Stomach (tissue), 9 donors: ENCODE measurements around the gene LEMD2. TPM values are rescaled to one million over a fixed set of nuclear protein-coding genes. Genes with fewer than 3 reads are reported as not detected.
A peak's percentile ranks its signal among the peaks of the same experiment; 100 is the strongest.

Experiments used
- DNase-seq, 2 donors: peaks; one replicate each; pipeline versions ENCODE4 v3.0.0 to v3.0.0-alpha.2; 2013 to 2019
- H3K27ac ChIP-seq, 5 donors: fragments of 200-600 bp in 4 of 5; sonication (generic) in 4 of 5; one replicate each; pipeline ENCODE4 v1.5.1; 2013 to 2019; ENCODE audit warnings: mild to moderate bottlenecking in 1 of 5, moderate library complexity in 1 of 5
- H3K27me3 ChIP-seq, 3 donors: fragments of 200-600 bp; sonication (generic); one replicate each; pipeline ENCODE4 v1.5.1; 2017 to 2019; ENCODE audit warnings: mixed run types in 1 of 3
- H3K36me3 ChIP-seq, 4 donors: fragments of 200-600 bp; sonication (generic); 1 replicate in 3 of 4; 2 replicates in 1 of 4; pipeline ENCODE4 v1.5.1; 2016 to 2019
- H3K4me1 ChIP-seq, 4 donors: fragments of 200-600 bp; sonication (generic); one replicate each; pipeline ENCODE4 v1.5.1; 2016 to 2019
- H3K4me3 ChIP-seq, 4 donors: fragments of 200-600 bp; sonication (generic) in 3 of 4; one replicate each; pipeline ENCODE4 v1.5.1; 2016 to 2019; ENCODE audit warnings: mild to moderate bottlenecking in 1 of 4
- H3K9me3 ChIP-seq, 4 donors: fragments of 200-600 bp; sonication (generic); one replicate each; pipeline ENCODE4 v1.5.1; 2016 to 2019
- CTCF ChIP-seq, 7 experiments: fragments of 450-650 bp in 4 of 7; fragments of 200-600 bp in 3 of 7; sonication (generic) in 3 of 7; IDR thresholded peaks; one replicate each; pipeline ENCODE4 v1.5.1; 2016 to 2019; ENCODE audit warnings: antibody characterized with exemption in 7 of 7, control low read depth in 2 of 7, mild to moderate bottlenecking in 1 of 7
- EP300 ChIP-seq: sonication (generic); formaldehyde crosslinking; IDR thresholded peaks from one replicate; pipeline ENCODE4 v1.6.1; 2017; ENCODE audit warnings: antibody characterized with exemption
- POLR2A ChIP-seq, 4 donors: fragments of 450-650 bp; IDR thresholded peaks; one replicate each; pipeline ENCODE4 v1.6.1; 2016; ENCODE audit warnings: antibody characterized with exemption in 4 of 4, control low read depth in 2 of 4, mild to moderate bottlenecking in 1 of 4, moderate library complexity in 1 of 4
- POLR2AphosphoS5 ChIP-seq, 3 donors: sonication (generic); formaldehyde crosslinking; IDR thresholded peaks; one replicate each; pipeline ENCODE4 v1.6.1; 2016; ENCODE audit warnings: antibody characterized with exemption in 3 of 3
- WGBS, 5 donors: extraction: QIAGEN DNeasy Blood & Tissue Kit in 3 of 5; methylation state at CpG; one replicate each; pipeline versions ENCODE4 v1.1.5 to v1.1.7; 2013 to 2018; 5-methylcytosine and 5-hydroxymethylcytosine counted together
- intact Hi-C: fragments of 100-400 bp; cut with DNase I; formaldehyde crosslinking; loops from one replicate; pipeline ENCODE4 v1.15.1; 2023; ENCODE audit warnings: low total_unique reads
- polyA plus RNA-seq, 3 donors: library from polyadenylated mRNA; stranded (reverse); fragments of 200-250 nt; gene quantifications; one replicate each; pipeline ENCODE4 v1.2.3, GENCODE V29; 2013
- total RNA-seq, 5 donors: library from RNA; depleted of rRNA; stranded (reverse); fragments of >200 nt; gene quantifications; one replicate each; pipeline versions ENCODE4 v1.1.0 to v1.2.3, GENCODE V29; 2014 to 2016
- donor health status: healthy with polysubstance abuse.
- donor health status: Bipolar disorder and iron deficiency.
- donor health status: healthy.

Gene LEMD2
- total and polyA plus RNA-seq, 8 donors = 22.0 to 428 (median 54.2) TPM

- Histone ChIP-seq H3K4me3 (no peak overlapping the region), H3K4me1 (peaks cover 4 to 34% (median 20%) of the 10 kb centered on the region in 4 donors), H3K27ac (peak overlapping the region; percentile 2 to 63 (median 41)), H3K36me3 (no peaks in the 10 kb centered on the region), H3K27me3 (no peaks in the 10 kb centered on the region), H3K9me3 (no peaks in the 10 kb centered on the region)
- intact Hi-C loops = no loop called here
- DNase-seq = peak in 1 of 2 donors; percentile 55
- no peak for TF ChIP-seq POLR2A (IDR thresholded peaks at IDR 0.05)
- TF ChIP-seq POLR2AphosphoS5 (IDR thresholded peaks at IDR 0.05) = no peak
- TF ChIP-seq EP300 = no peak
- no peak for TF ChIP-seq CTCF (IDR thresholded peaks at IDR 0.05)
- 14 to 32% (median 21%) methylated on average over 7 of the region's 7 CpGs for WGBS, 5 donors
These were observed 30.1 kb downstream of the LEMD2 start for GRCh38 chr6:33758815-33759216.

GRCh38 chr6:33757906-33758305 is 31.0 kb downstream of the LEMD2 start:
- Histone ChIP-seq H3K4me1 (peaks cover 4 to 34% (median 20%) of the 10 kb centered on the region in 4 donors), H3K4me3 (no peak overlapping the region), H3K9me3 (no peaks in the 10 kb centered on the region), H3K27ac (peak overlapping the region in 1 of 5 donors; percentile 58), H3K27me3 (no peaks in the 10 kb centered on the region), H3K36me3 (no peaks in the 10 kb centered on the region)
- no peak for DNase-seq
- WGBS, 5 donors = 84 to 88% (median 85%) methylated on average over 10 of the region's 10 CpGs
- intact Hi-C loops = no loop called here
- TF ChIP-seq EP300 = no peak
- no peak for TF ChIP-seq CTCF (IDR thresholded peaks at IDR 0.05)
- TF ChIP-seq POLR2A (IDR thresholded peaks at IDR 0.05) = no peak
- TF ChIP-seq POLR2AphosphoS5 (IDR thresholded peaks at IDR 0.05) = no peak

- 50 to 57% (median 54%) methylated on average over 3 of the region's 3 CpGs for WGBS, 5 donors
- intact Hi-C loops = no loop called here
- H3K4me1 ChIP-seq = peaks cover 4 to 38% (median 16%) of the 10 kb centered on the region in 4 donors
- no peak for DNase-seq
- no peaks in the 10 kb centered on the region for H3K9me3 ChIP-seq
- TF ChIP-seq EP300 = no peak
- TF ChIP-seq POLR2AphosphoS5 (IDR thresholded peaks at IDR 0.05) = no peak
- TF ChIP-seq CTCF (IDR thresholded peaks at IDR 0.05) = no peak
- TF ChIP-seq POLR2A (IDR thresholded peaks at IDR 0.05) = no peak
- no peak overlapping the region for H3K4me3 ChIP-seq
- H3K27me3 ChIP-seq = no peaks in the 10 kb centered on the region
- H3K27ac ChIP-seq = no peak overlapping the region
- H3K36me3 ChIP-seq = no peaks in the 10 kb centered on the region
These were observed 31.8 kb downstream of the LEMD2 start for GRCh38 chr6:33757113-33757512.

GRCh38 chr6:33756211-33756954 is 32.5 kb downstream of the LEMD2 start:
- intact Hi-C loops = no loop called here
- H3K4me3 ChIP-seq = no peak overlapping the region
- no peaks in the 10 kb centered on the region for H3K36me3 ChIP-seq
- H3K4me1 ChIP-seq = peaks cover 0 to 35% (median 14%) of the 10 kb centered on the region in 4 donors
- H3K9me3 ChIP-seq = no peaks in the 10 kb centered on the region
- H3K27me3 ChIP-seq = no peaks in the 10 kb centered on the region
- TF ChIP-seq POLR2AphosphoS5 (IDR thresholded peaks at IDR 0.05) (no peak), POLR2A (IDR thresholded peaks at IDR 0.05) (no peak), CTCF (IDR thresholded peaks at IDR 0.05) (no peak), EP300 (no peak)
- 67 to 81% (median 76%) methylated on average over 12 of the region's 12 CpGs for WGBS, 5 donors
- DNase-seq = no peak
- H3K27ac ChIP-seq = no peak overlapping the region
